DMS 273 treated with DMSO at 0.1 percent for 48 hours (cell line): ENCODE results near the gene MPZL1.

Experiments used
- DNase-seq: peaks from one replicate; lab custom pipeline; 2025; lab: John Stamatoyannopoulos, UW

The MPZL1 gene

GRCh38 chr1:167695756-167696561 lies 25.8 kb upstream of the MPZL1 start:
- DNase-seq: no peak

- no peak for DNase-seq
Observed at GRCh38 chr1:167697667-167698141, 24.1 kb upstream of the MPZL1 start.

GRCh38 chr1:167698313-167698712 lies 23.5 kb upstream of the MPZL1 start:
- no peak for DNase-seq

- DNase-seq: no peak
Observed at GRCh38 chr1:167701510-167701909, 20.3 kb upstream of the MPZL1 start.

- DNase-seq: no peak
Observed at GRCh38 chr1:167703557-167703956, 18.2 kb upstream of the MPZL1 start.

GRCh38 chr1:167704715-167705114 lies 17.1 kb upstream of the MPZL1 start:
- DNase-seq: no peak

- no peak for DNase-seq
Observed at GRCh38 chr1:167705250-167705649, 16.5 kb upstream of the MPZL1 start.

GRCh38 chr1:167706363-167706762 lies 15.4 kb upstream of the MPZL1 start:
- DNase-seq: no peak

- no peak for DNase-seq
Observed at GRCh38 chr1:167706931-167707877, 14.6 kb upstream of the MPZL1 start.

- DNase-seq: no peak
Observed at GRCh38 chr1:167707942-167708341, 13.8 kb upstream of the MPZL1 start.

GRCh38 chr1:167708940-167709389 lies 12.8 kb upstream of the MPZL1 start:
- no peak for DNase-seq

GRCh38 chr1:167710836-167711235 lies 10.9 kb upstream of the MPZL1 start:
- no peak for DNase-seq

- DNase-seq: no peak
Observed at GRCh38 chr1:167711797-167712196, 10.0 kb upstream of the MPZL1 start.

- DNase-seq: no peak
Observed at GRCh38 chr1:167713330-167714081, 8.3 kb upstream of the MPZL1 start.

- DNase-seq: peak; percentile 45
Observed at GRCh38 chr1:167714098-167714438, 7.7 kb upstream of the MPZL1 start.

- peak; percentile 79 for DNase-seq
Observed at GRCh38 chr1:167714439-167715156, 7.2 kb upstream of the MPZL1 start.

GRCh38 chr1:167715157-167715999 lies 6.4 kb upstream of the MPZL1 start:
- DNase-seq: peak; percentile 81

GRCh38 chr1:167716000-167716271 lies 5.8 kb upstream of the MPZL1 start:
- no peak for DNase-seq

- no peak for DNase-seq
Observed at GRCh38 chr1:167717351-167717750, 4.4 kb upstream of the MPZL1 start.

- no peak for DNase-seq
Observed at GRCh38 chr1:167718914-167719691, 2.7 kb upstream of the MPZL1 start.
